HEK293T (cell line): Measurements from ENCODE around the gene WNT9B.

Experiments used
- BHLHE40 ChIP-seq: fragments of 450-650 bp; IDR thresholded peaks from 2 replicates; pipeline ENCODE4 v1.6.1; 2016; ENCODE audit warnings: mild to moderate bottlenecking, moderate library complexity, borderline replicate concordance
- ELF4 ChIP-seq: fragments of 450-650 bp; IDR thresholded peaks from 2 replicates; pipeline ENCODE4 v1.6.1; 2017; ENCODE audit warnings: antibody characterized with exemption
- LEF1 ChIP-seq: fragments of 450-650 bp; IDR thresholded peaks from 2 replicates; pipeline ENCODE4 v1.6.1; 2017; ENCODE audit warnings: mild to moderate bottlenecking, borderline replicate concordance
- SP1 ChIP-seq: fragments of 450-650 bp; IDR thresholded peaks from 2 replicates; pipeline ENCODE4 v1.6.1; 2017

DNA sequence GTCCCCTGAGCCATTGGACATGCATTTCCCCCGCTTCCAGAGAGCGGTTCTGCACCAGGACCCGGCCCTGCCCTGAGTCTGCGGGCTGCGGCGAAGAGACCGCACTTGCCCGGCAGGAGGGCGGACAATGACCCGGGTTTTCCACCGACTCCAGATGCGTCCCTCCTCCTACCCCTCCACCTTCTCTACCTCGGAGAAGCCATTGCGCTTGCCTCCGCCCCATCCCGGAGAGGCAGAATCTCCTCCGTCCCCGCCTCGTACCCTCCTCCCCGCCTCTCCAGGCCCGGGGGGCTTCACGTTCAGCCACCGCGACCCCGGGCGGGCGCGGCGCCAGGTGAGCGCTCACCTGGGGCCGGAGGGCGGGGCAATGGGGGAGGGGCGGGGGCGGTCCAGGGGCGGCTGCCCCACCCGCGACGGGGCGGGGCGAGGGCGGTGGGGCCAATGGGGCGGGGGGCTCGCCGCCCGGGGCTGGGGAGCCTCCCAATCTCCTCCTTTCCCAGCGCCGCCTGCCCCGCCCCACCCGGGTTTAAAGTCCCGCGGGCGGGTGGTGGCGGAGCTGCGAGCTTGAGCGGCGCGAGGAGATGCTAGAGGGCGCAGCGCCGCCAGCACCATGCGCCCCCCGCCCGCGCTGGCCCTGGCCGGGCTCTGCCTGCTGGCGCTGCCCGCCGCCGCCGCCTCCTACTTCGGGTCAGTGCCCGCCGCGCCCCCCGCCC is at the start of gene WNT9B:
- TF ChIP-seq SP1, result no peak
- TF ChIP-seq LEF1, result no peak
- TF ChIP-seq BHLHE40, result no peak
- TF ChIP-seq ELF4, result no peak
